ENCODE data around the gene MTX1. TPM values are rescaled to one million over a fixed set of nuclear protein-coding genes. Genes with fewer than 3 reads are reported as not detected.
A peak's percentile ranks its signal among the peaks of the same experiment; 100 is the strongest.

MTX1 gene
- total and polyA plus RNA-seq, 9 of the 15 experiments (the other 6 are each of a cell fraction or from before 2014, with no cell fraction given): 29.1 to 98.4 (median 66.9) TPM

- TF ChIP-seq ZNF740 (CRISPR knock-in tag; IDR thresholded peaks at IDR 0.05): no peak
- 0 out of 4 replicates have a peak, but pooled peaks of 1 of the 2 experiments have one; percentile 13 for TF ChIP-seq ZNF740 (tag; IDR thresholded peaks at IDR 0.05)
- no peak for TF ChIP-seq SUPT5H (IDR thresholded peaks at IDR 0.05)
- no peak for TF ChIP-seq E4F1 (CRISPR knock-in tag; IDR thresholded peaks at IDR 0.05; ENCODE audit: borderline replicate concordance)
- TF ChIP-seq SMARCE1 (IDR thresholded peaks at IDR 0.05): no peak
- no peak for TF ChIP-seq SIX5 (IDR thresholded peaks at IDR 0.05; ENCODE audit: borderline replicate concordance in 1 of 2, insufficient read depth in 1 of 2, low read depth in 1 of 2, low read length in 2 of 2)
- no peak for TF ChIP-seq MTA2 (IDR thresholded peaks at IDR 0.05; ENCODE audit: low read depth)
- no peak for TF ChIP-seq FOXA3 (CRISPR knock-in tag; conservative IDR thresholded peaks at IDR 0.05 in 1 of 2, IDR thresholded peaks at IDR 0.05 in 1 of 2)
- TF ChIP-seq THRAP3 (IDR thresholded peaks at IDR 0.05; ENCODE audit: borderline replicate concordance): no peak
- no peak for TF ChIP-seq LCOR (CRISPR knock-in tag; IDR thresholded peaks at IDR 0.05)
- no peak for TF ChIP-seq COPS2 (conservative IDR thresholded peaks at IDR 0.05)
- no peak for TF ChIP-seq NCOA1 (IDR thresholded peaks at IDR 0.05; ENCODE audit: low read depth)
- no peak for TF ChIP-seq SREBF2 (CRISPR knock-in tag; IDR thresholded peaks at IDR 0.05)
- TF ChIP-seq POLR2H (tag; IDR thresholded peaks at IDR 0.05; ENCODE audit: low read depth): no peak
- no peak for TF ChIP-seq RBM17 (IDR thresholded peaks at IDR 0.05; ENCODE audit: borderline replicate concordance, low read depth, low read length)
- no peak for TF ChIP-seq NFIC (IDR thresholded peaks at IDR 0.05)
- TF ChIP-seq LARP7 (IDR thresholded peaks at IDR 0.05): no peak
- TF ChIP-seq CREB1 (IDR thresholded peaks at IDR 0.05): no peak
- TF ChIP-seq CREB1 (CRISPR knock-in tag; IDR thresholded peaks at IDR 0.05): 0 out of 2 replicates have a peak, but pooled peaks have one; percentile 4
- no peak for TF ChIP-seq JUNB (CRISPR knock-in tag; conservative IDR thresholded peaks at IDR 0.05)
- no peak for TF ChIP-seq MYC (IDR thresholded peaks at IDR 0.05; ENCODE audit: low read depth, low read length)
- no peak for TF ChIP-seq MYC (CRISPR knock-in tag; IDR thresholded peaks at IDR 0.05; ENCODE audit: borderline replicate concordance, low read depth)
- TF ChIP-seq TFAP4 (CRISPR knock-in tag; IDR thresholded peaks at IDR 0.05; ENCODE audit: borderline replicate concordance): 0 out of 2 replicates have a peak, but pooled peaks have one; percentile 43
- no peak for TF ChIP-seq ZNF561 (CRISPR knock-in tag; conservative IDR thresholded peaks at IDR 0.05)
- no peak for TF ChIP-seq ZFP30 (CRISPR knock-in tag; IDR thresholded peaks at IDR 0.05; ENCODE audit: borderline replicate concordance)
- no peak for TF ChIP-seq MAFK (IDR thresholded peaks at IDR 0.05; ENCODE audit: low read length)
Observed at GRCh38 chr1:155192346-155193274, 15.9 kb upstream of the MTX1 start (continued).

All from K562 (cell line).